GM12878 (cell line): ENCODE measurements around the gene SYT14. TPM values are rescaled to one million over a fixed set of nuclear protein-coding genes. Genes with fewer than 3 reads are reported as not detected.

Source experiments
- ATAC-seq: fragments of 200-7000 bp; cut with Tn5 transposase; 3 replicates; pipeline ENCODE4 v1.9.1; 2020; ENCODE audit warnings: mild to moderate bottlenecking, moderate library complexity
- BruUV-seq: library from RNA; stranded (reverse); fragments of 400-500 nt; replicated peaks from 2 replicates; lab custom pipeline; 2021; lab: Mats Ljungman, UMichigan
- CTCF ChIA-PET: fragments of 300-600 bp; sonication (Branson Sonifier 250); formaldehyde crosslinking; extraction: SDS; loops from one replicate; lab custom pipeline; 2021; ENCODE audit warnings: inconsistent platforms; lab: Yijun Ruan, JAX
- POLR2A ChIA-PET: fragments of 350-600 bp; formaldehyde crosslinking; extraction: SDS; loops from one replicate; lab custom pipeline; 2021; ENCODE audit warnings: inconsistent platforms; lab: Charles Lee
- RAD21 ChIA-PET: fragments of 300-600 bp; sonication (Branson Sonifier 250); formaldehyde crosslinking; loops from one replicate; lab custom pipeline; 2023; ENCODE audit warnings: antibody characterized with exemption; ENCODE audit not compliant: unreplicated experiment; lab: Charles Lee
- SMC1A ChIA-PET: fragments of 300-600 bp; sonication (Branson Sonifier 250); formaldehyde crosslinking; loops from one replicate; lab custom pipeline; 2023; ENCODE audit not compliant: unreplicated experiment, uncharacterized antibody; lab: Charles Lee
- DNase-seq: peaks from one replicate; pipeline ENCODE4 v3.0.0-alpha.2; 2011; ENCODE audit warnings: low read depth, low spot score
- FAIRE-seq: peaks from 3 replicates; lab custom pipeline; 2011; peaks lifted over from hg19 to GRCh38; lab: Jason Lieb, UNC
- H2AFZ ChIP-seq: 2 replicates; pipeline ENCODE4 v1.6.0; 2011; ENCODE audit warnings: low read depth, low read length, control low read depth; ENCODE audit not compliant: control insufficient read depth
- H3K27ac ChIP-seq: 2 replicates; pipeline ENCODE4 v1.5.1; 2011; ENCODE audit warnings: control low read depth; ENCODE audit not compliant: control insufficient read depth, insufficient read depth
- H3K27me3 ChIP-seq, 2 experiments: replicated peaks in 1 of 2; 2 replicates each; pipeline versions ENCODE4 v1.6.0 to v1.6.1; 2011; ENCODE audit warnings: low read length in 1 of 2; ENCODE audit not compliant: control insufficient read depth in 2 of 2, insufficient read depth in 2 of 2
- H3K36me3 ChIP-seq, 2 experiments: 2 replicates each; pipeline ENCODE4 v1.5.1; 2011; ENCODE audit warnings: low read length in 1 of 2; ENCODE audit not compliant: control insufficient read depth in 2 of 2, insufficient read depth in 2 of 2
- H3K4me1 ChIP-seq: 2 replicates; pipeline ENCODE4 v1.6.1; 2011; ENCODE audit warnings: mild to moderate bottlenecking, low read length, moderate library complexity, mixed read lengths; ENCODE audit not compliant: control insufficient read depth, insufficient read depth
- H3K4me2 ChIP-seq: 2 replicates; pipeline ENCODE4 v1.6.0; 2011; ENCODE audit warnings: control low read depth; ENCODE audit not compliant: control insufficient read depth, insufficient read depth
- H3K4me3 ChIP-seq: fragments of 200-600 bp; sonication (generic); 2 replicates; pipeline ENCODE4 v1.5.1; 2016
- H3K79me2 ChIP-seq: 2 replicates; pipeline ENCODE4 v1.6.0; 2011; ENCODE audit warnings: low read length; ENCODE audit not compliant: control insufficient read depth, insufficient read depth
- H3K9ac ChIP-seq: 2 replicates; pipeline ENCODE4 v1.8.0; 2011; ENCODE audit warnings: low read length, control low read depth, mixed read lengths; ENCODE audit not compliant: control insufficient read depth, insufficient read depth
- H3K9me3 ChIP-seq: replicated peaks from 3 replicates; pipeline ENCODE4 v1.5.1; 2011; ENCODE audit warnings: mild to moderate bottlenecking, low read length; ENCODE audit not compliant: control insufficient read depth, insufficient read depth
- H4K20me1 ChIP-seq: 2 replicates; pipeline ENCODE4 v1.6.0; 2011; ENCODE audit not compliant: control insufficient read depth, insufficient read depth
- BHLHE40 ChIP-seq, 2 experiments: fragments of 450-650 bp in 1 of 2; IDR thresholded peaks; 2 replicates each; pipeline ENCODE4 v1.6.1; 2011 to 2017; ENCODE audit warnings: low read depth in 2 of 2, borderline replicate concordance in 1 of 2, improper control_type of control experiment in 1 of 2, low read length in 1 of 2, mild to moderate bottlenecking in 1 of 2
- ESRRA ChIP-seq: IDR thresholded peaks from 2 replicates; pipeline ENCODE4 v1.6.1; 2012; ENCODE audit warnings: mild to moderate bottlenecking, low read length, improper control_type of control experiment
- FOS ChIP-seq: IDR thresholded peaks from 3 replicates; pipeline ENCODE4 v1.6.1; 2011; ENCODE audit warnings: borderline replicate concordance; ENCODE audit not compliant: insufficient read length; ENCODE audit errors: extremely low read depth
- HDAC6 ChIP-seq: fragments of 200-600 bp; sonication (generic); IDR thresholded peaks from one replicate; pipeline ENCODE4 v1.8.0; 2017; ENCODE audit warnings: antibody characterized with exemption; ENCODE audit not compliant: unreplicated experiment
- LARP7 ChIP-seq: fragments of 450-650 bp; IDR thresholded peaks from 2 replicates; pipeline ENCODE4 v1.6.1; 2017; ENCODE audit warnings: mild to moderate bottlenecking
- NBN ChIP-seq: fragments of 450-650 bp; IDR thresholded peaks from 2 replicates; pipeline ENCODE4 v1.6.1; 2016
- POLR2A ChIP-seq: IDR thresholded peaks from 2 replicates; pipeline ENCODE4 v1.6.1; 2011; ENCODE audit warnings: low read depth, mild to moderate bottlenecking, low read length
- RUNX3 ChIP-seq: IDR thresholded peaks from 2 replicates; pipeline ENCODE4 v1.6.1; 2012; ENCODE audit warnings: low read length, inconsistent platforms
- SMC3 ChIP-seq: IDR thresholded peaks from 2 replicates; pipeline ENCODE4 v1.6.1; 2011; ENCODE audit warnings: low read length, improper control_type of control experiment, borderline replicate concordance
- TCF7 ChIP-seq: IDR thresholded peaks from 2 replicates; pipeline ENCODE4 v1.6.1; 2014; ENCODE audit warnings: antibody characterized with exemption, borderline replicate concordance
- YBX1 ChIP-seq: fragments of 450-650 bp; IDR thresholded peaks from 2 replicates; pipeline ENCODE4 v1.6.1; 2016; ENCODE audit warnings: antibody characterized with exemption
- ZNF207 ChIP-seq: fragments of 450-650 bp; IDR thresholded peaks from 2 replicates; pipeline ENCODE4 v1.6.1; 2014; ENCODE audit warnings: antibody characterized with exemption, mild to moderate bottlenecking, borderline replicate concordance
- ZNF24 ChIP-seq: fragments of 450-650 bp; IDR thresholded peaks from 2 replicates; pipeline ENCODE4 v1.6.1; 2017; ENCODE audit warnings: antibody characterized with exemption, mild to moderate bottlenecking
- ZZZ3 ChIP-seq: IDR thresholded peaks from 2 replicates; pipeline ENCODE4 v1.6.1; 2011; ENCODE audit warnings: low read depth; ENCODE audit not compliant: control insufficient read depth, insufficient read length
- WGBS: methylation state at CpG from one replicate; pipeline ENCODE4 v1.1.6; 2016; ENCODE audit warnings: low lambda C conversion rate; ENCODE audit not compliant: insufficient replicate concordance, insufficient coverage; ENCODE audit errors: missing lambda C conversion rate; 5-methylcytosine and 5-hydroxymethylcytosine counted together
- in situ Hi-C: fragments of 300-500 bp; cut with MboI; formaldehyde crosslinking; loops from 9 replicates; pipeline ENCODE4 v1.14.3; 2018; ENCODE audit warnings: mixed read lengths
- intact Hi-C: fragments of 100-400 bp; cut with micrococcal nuclease; formaldehyde crosslinking; loops from one replicate; pipeline ENCODE4 v1.14.2; 2022; ENCODE audit not compliant: unreplicated experiment
- polyA plus RNA-seq, 11 experiments: library from polyadenylated mRNA; depleted of rRNA in 4 of 11; unstranded in 6 of 11; stranded (reverse) in 5 of 11; fragments of >200 nt; fragmentation: Nextera tagmentation in 4 of 11; fragmentation: Illumina TruSeq in 1 of 11; extraction: Ambion mirVana in 4 of 11; extraction: Trizol in 1 of 11; gene quantifications; 1 replicate in 1 of 11; 2 replicates in 10 of 11; pipeline versions ENCODE4 v1.2.1 to v1.2.3, GENCODE V29; 2011 to 2016; ENCODE audit warnings: inconsistent platforms in 2 of 11, missing spikeins in 2 of 11, low read depth in 1 of 11
- total RNA-seq, 4 experiments: library from RNA; depleted of rRNA in 3 of 4; stranded (reverse); fragments of >200 nt in 3 of 4; fragmentation: Illumina TruSeq in 1 of 4; extraction: Trizol in 1 of 4; gene quantifications; 2 replicates each; pipeline versions ENCODE4 v1.2.1 to v1.2.3, GENCODE V29; 2013 to 2021
- TF ChIP-seq, protein P1 (sequence below), 3 experiments: IDR thresholded peaks in 2 of 3; conservative IDR thresholded peaks in 1 of 3; 2 replicates each; pipeline ENCODE4 v1.5.1; 2011; ENCODE audit warnings: low read depth in 3 of 3, low read length in 3 of 3, mild to moderate bottlenecking in 3 of 3, control low read depth in 2 of 3, moderate library complexity in 2 of 3, inconsistent platforms in 1 of 3, mixed read lengths in 1 of 3; ENCODE audit not compliant: control insufficient read depth in 2 of 3, insufficient read depth in 1 of 3; ENCODE audit errors: extremely low read depth in 1 of 3
- TF ChIP-seq, protein P2 (sequence below): fragments of 450-650 bp; IDR thresholded peaks from 2 replicates; pipeline ENCODE4 v1.6.1; 2017; ENCODE audit warnings: mild to moderate bottlenecking
- TF ChIP-seq, protein P3 (sequence below): fragments of 450-650 bp; IDR thresholded peaks from 2 replicates; pipeline ENCODE4 v1.6.1; 2017; ENCODE audit warnings: antibody characterized with exemption, mild to moderate bottlenecking, moderate library complexity
- TF ChIP-seq, protein P4 (sequence below): IDR thresholded peaks from 2 replicates; pipeline ENCODE4 v1.6.1; 2011; ENCODE audit warnings: low read depth, low read length, improper control_type of control experiment, borderline replicate concordance

SYT14 gene
- total and polyA plus RNA-seq, 10 of the 15 experiments (the other 5 are each of a cell fraction or from before 2014, with no cell fraction given), result under 0.01 TPM; not detected in 9

DNA sequence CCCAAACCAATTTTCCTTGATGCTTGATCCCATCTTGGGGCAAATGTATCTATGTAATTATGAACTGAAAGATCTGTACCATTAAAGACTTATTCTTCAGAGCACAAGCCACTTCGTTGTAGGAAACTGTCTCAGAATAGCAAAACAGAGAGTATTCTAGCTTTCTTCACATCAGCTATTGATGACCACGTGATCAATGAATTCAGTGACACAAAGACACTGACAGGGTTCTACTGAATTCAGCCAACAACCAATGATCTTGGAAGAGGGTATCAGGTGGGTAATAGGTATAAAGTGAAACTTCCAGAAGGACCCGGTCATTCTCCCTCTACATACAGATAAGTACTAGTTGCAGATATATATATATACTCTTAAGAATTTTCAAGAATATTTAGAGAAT lies 260.8 kb downstream of the SYT14 start:
- Histone ChIP-seq H4K20me1 (no peaks in the 10 kb centered on the region), H3K36me3 (no peaks in the 10 kb centered on the region), H3K79me2 (no peaks in the 10 kb centered on the region), H3K27ac (no peak overlapping the region), H2AFZ (no peak overlapping the region), H3K4me1 (no peaks in the 10 kb centered on the region), H3K4me2 (no peak overlapping the region), H3K9me3 (no peaks in the 10 kb centered on the region; the same call in 2 of the 3 replicates), H3K27me3 (0 out of 4 replicates have a peak, but pooled peaks cover 0 to 3% of the 10 kb centered on the region in 2 experiments), H3K4me3 (no peak overlapping the region), H3K9ac (no peak overlapping the region)
- in situ Hi-C loops, result no loop called here
- intact Hi-C loops, result no loop called here
- no peak for DNase-seq
- POLR2A ChIA-PET, result no interaction called here
- 14% methylated on average over 3 of the region's 3 CpGs for WGBS
- SMC1A ChIA-PET, result no interaction called here
- FAIRE-seq, result no peak
- CTCF ChIA-PET, result no interaction called here
- no TSS peak for BruUV-seq
- ATAC-seq, result no peak
- RAD21 ChIA-PET, result no interaction called here
- TF ChIP-seq ZNF207 (no peak), NBN (no peak), HDAC6 (no peak), FOS (no peak), SMC3 (no peak), LARP7 (no peak), RUNX3 (no peak), ESRRA (no peak), ZNF24 (no peak), POLR2A (no peak), BHLHE40 (IDR thresholded peaks at IDR 0.05; ENCODE audit: borderline replicate concordance in 1 of 2, low read depth in 2 of 2, low read length in 1 of 2) (no peak), YBX1 (no peak), ZZZ3 (no peak), TCF7 (no peak)
- TF ChIP-seq, protein P1, sequence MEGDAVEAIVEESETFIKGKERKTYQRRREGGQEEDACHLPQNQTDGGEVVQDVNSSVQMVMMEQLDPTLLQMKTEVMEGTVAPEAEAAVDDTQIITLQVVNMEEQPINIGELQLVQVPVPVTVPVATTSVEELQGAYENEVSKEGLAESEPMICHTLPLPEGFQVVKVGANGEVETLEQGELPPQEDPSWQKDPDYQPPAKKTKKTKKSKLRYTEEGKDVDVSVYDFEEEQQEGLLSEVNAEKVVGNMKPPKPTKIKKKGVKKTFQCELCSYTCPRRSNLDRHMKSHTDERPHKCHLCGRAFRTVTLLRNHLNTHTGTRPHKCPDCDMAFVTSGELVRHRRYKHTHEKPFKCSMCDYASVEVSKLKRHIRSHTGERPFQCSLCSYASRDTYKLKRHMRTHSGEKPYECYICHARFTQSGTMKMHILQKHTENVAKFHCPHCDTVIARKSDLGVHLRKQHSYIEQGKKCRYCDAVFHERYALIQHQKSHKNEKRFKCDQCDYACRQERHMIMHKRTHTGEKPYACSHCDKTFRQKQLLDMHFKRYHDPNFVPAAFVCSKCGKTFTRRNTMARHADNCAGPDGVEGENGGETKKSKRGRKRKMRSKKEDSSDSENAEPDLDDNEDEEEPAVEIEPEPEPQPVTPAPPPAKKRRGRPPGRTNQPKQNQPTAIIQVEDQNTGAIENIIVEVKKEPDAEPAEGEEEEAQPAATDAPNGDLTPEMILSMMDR (IDR thresholded peaks at IDR 0.05 in 2 of 3, conservative IDR thresholded peaks at IDR 0.05 in 1 of 3; ENCODE audit: control insufficient read depth in 2 of 3, extremely low read depth in 1 of 3, insufficient read depth in 1 of 3, low read depth in 3 of 3, low read length in 3 of 3), result no peak
- TF ChIP-seq, protein P2, sequence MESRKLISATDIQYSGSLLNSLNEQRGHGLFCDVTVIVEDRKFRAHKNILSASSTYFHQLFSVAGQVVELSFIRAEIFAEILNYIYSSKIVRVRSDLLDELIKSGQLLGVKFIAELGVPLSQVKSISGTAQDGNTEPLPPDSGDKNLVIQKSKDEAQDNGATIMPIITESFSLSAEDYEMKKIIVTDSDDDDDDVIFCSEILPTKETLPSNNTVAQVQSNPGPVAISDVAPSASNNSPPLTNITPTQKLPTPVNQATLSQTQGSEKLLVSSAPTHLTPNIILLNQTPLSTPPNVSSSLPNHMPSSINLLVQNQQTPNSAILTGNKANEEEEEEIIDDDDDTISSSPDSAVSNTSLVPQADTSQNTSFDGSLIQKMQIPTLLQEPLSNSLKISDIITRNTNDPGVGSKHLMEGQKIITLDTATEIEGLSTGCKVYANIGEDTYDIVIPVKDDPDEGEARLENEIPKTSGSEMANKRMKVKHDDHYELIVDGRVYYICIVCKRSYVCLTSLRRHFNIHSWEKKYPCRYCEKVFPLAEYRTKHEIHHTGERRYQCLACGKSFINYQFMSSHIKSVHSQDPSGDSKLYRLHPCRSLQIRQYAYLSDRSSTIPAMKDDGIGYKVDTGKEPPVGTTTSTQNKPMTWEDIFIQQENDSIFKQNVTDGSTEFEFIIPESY, result no peak
- TF ChIP-seq, protein P3, sequence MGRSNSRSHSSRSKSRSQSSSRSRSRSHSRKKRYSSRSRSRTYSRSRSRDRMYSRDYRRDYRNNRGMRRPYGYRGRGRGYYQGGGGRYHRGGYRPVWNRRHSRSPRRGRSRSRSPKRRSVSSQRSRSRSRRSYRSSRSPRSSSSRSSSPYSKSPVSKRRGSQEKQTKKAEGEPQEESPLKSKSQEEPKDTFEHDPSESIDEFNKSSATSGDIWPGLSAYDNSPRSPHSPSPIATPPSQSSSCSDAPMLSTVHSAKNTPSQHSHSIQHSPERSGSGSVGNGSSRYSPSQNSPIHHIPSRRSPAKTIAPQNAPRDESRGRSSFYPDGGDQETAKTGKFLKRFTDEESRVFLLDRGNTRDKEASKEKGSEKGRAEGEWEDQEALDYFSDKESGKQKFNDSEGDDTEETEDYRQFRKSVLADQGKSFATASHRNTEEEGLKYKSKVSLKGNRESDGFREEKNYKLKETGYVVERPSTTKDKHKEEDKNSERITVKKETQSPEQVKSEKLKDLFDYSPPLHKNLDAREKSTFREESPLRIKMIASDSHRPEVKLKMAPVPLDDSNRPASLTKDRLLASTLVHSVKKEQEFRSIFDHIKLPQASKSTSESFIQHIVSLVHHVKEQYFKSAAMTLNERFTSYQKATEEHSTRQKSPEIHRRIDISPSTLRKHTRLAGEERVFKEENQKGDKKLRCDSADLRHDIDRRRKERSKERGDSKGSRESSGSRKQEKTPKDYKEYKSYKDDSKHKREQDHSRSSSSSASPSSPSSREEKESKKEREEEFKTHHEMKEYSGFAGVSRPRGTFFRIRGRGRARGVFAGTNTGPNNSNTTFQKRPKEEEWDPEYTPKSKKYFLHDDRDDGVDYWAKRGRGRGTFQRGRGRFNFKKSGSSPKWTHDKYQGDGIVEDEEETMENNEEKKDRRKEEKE, result no peak
- TF ChIP-seq, protein P4, sequence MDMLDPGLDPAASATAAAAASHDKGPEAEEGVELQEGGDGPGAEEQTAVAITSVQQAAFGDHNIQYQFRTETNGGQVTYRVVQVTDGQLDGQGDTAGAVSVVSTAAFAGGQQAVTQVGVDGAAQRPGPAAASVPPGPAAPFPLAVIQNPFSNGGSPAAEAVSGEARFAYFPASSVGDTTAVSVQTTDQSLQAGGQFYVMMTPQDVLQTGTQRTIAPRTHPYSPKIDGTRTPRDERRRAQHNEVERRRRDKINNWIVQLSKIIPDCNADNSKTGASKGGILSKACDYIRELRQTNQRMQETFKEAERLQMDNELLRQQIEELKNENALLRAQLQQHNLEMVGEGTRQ, result no peak
